Neural crest cell (in vitro differentiated cells): ENCODE measurements around the gene LAMC1. TPM values are rescaled to one million over a fixed set of nuclear protein-coding genes. Genes with fewer than 3 reads are reported as not detected.
A peak's percentile ranks its signal among the peaks of the same experiment; 100 is the strongest.

Source experiments
- DNase-seq: peaks from one replicate; pipeline ENCODE4 v3.0.0; 2021; ENCODE audit warnings: low read depth, mixed read lengths, low spot score
- H3K27ac Mint-ChIP-seq: one replicate; pipeline ENCODE4 v1.8.0; 2021; ENCODE audit warnings: mild to moderate bottlenecking, mixed read lengths; ENCODE audit not compliant: unreplicated experiment
- H3K27me3 Mint-ChIP-seq: 2 replicates; pipeline ENCODE4 v1.8.0; 2021; ENCODE audit warnings: low read depth, mild to moderate bottlenecking, mixed read lengths
- H3K36me3 Mint-ChIP-seq: 2 replicates; pipeline ENCODE4 v1.8.0; 2021; ENCODE audit warnings: low read depth, mild to moderate bottlenecking, mixed read lengths
- H3K4me1 Mint-ChIP-seq: 2 replicates; pipeline ENCODE4 v1.8.0; 2021; ENCODE audit warnings: mixed read lengths
- H3K4me3 Mint-ChIP-seq: one replicate; pipeline ENCODE4 v1.8.0; 2021; ENCODE audit warnings: mild to moderate bottlenecking, mixed read lengths
- H3K9me3 Mint-ChIP-seq: 2 replicates; pipeline ENCODE4 v1.8.0; 2021; ENCODE audit warnings: mixed read lengths
- total RNA-seq: library from RNA; stranded (reverse); gene quantifications from 2 replicates; pipeline ENCODE4 v1.2.1, GENCODE V29; 2021
- TF ChIP-seq, protein P1 (sequence below): fragments of 200-600 bp; sonication (generic); conservative IDR thresholded peaks from 2 replicates; pipeline ENCODE4 v1.5.0; 2021; ENCODE audit warnings: antibody characterized with exemption, mild to moderate bottlenecking

The LAMC1 gene
- total RNA-seq, 1 donor from 2014 or later, result 82.0 TPM

GRCh38 chr1:183024317-183025009 lies 1.2 kb downstream of the LAMC1 start:
- TF ChIP-seq, protein P1, sequence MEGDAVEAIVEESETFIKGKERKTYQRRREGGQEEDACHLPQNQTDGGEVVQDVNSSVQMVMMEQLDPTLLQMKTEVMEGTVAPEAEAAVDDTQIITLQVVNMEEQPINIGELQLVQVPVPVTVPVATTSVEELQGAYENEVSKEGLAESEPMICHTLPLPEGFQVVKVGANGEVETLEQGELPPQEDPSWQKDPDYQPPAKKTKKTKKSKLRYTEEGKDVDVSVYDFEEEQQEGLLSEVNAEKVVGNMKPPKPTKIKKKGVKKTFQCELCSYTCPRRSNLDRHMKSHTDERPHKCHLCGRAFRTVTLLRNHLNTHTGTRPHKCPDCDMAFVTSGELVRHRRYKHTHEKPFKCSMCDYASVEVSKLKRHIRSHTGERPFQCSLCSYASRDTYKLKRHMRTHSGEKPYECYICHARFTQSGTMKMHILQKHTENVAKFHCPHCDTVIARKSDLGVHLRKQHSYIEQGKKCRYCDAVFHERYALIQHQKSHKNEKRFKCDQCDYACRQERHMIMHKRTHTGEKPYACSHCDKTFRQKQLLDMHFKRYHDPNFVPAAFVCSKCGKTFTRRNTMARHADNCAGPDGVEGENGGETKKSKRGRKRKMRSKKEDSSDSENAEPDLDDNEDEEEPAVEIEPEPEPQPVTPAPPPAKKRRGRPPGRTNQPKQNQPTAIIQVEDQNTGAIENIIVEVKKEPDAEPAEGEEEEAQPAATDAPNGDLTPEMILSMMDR, result no peak
- H3K27me3 Mint-ChIP-seq, result no peaks in the 10 kb centered on the region
- H3K36me3 Mint-ChIP-seq, result no peaks in the 10 kb centered on the region
- H3K9me3 Mint-ChIP-seq, result no peaks in the 10 kb centered on the region
- H3K4me1 Mint-ChIP-seq, result peaks cover 61% of the 10 kb centered on the region
- H3K4me3 Mint-ChIP-seq, result peak overlapping the region; percentile 95
- peak overlapping the region; percentile 61 for H3K27ac Mint-ChIP-seq
- DNase-seq, result no peak

DNA sequence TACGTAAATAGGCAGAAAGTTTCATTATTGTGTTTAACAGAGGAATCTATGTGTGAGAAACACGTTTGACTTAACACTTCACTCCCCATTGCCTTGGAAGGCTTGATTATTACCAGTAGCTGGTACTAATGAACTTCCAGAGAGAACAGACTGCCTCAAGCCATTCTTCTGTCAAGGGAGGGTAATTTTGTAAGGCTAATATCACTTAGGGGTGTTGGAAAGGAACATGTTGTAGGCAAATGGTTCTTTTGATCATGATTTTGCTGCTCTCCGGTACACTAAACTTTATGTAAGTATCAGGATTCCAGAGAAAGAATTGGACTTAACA lies 1.8 kb downstream of the LAMC1 start:
- Mint-ChIP-seq H3K27me3 (no peaks in the 10 kb centered on the region), H3K9me3 (no peaks in the 10 kb centered on the region), H3K4me3 (peak overlapping the region; percentile 95)

DNA sequence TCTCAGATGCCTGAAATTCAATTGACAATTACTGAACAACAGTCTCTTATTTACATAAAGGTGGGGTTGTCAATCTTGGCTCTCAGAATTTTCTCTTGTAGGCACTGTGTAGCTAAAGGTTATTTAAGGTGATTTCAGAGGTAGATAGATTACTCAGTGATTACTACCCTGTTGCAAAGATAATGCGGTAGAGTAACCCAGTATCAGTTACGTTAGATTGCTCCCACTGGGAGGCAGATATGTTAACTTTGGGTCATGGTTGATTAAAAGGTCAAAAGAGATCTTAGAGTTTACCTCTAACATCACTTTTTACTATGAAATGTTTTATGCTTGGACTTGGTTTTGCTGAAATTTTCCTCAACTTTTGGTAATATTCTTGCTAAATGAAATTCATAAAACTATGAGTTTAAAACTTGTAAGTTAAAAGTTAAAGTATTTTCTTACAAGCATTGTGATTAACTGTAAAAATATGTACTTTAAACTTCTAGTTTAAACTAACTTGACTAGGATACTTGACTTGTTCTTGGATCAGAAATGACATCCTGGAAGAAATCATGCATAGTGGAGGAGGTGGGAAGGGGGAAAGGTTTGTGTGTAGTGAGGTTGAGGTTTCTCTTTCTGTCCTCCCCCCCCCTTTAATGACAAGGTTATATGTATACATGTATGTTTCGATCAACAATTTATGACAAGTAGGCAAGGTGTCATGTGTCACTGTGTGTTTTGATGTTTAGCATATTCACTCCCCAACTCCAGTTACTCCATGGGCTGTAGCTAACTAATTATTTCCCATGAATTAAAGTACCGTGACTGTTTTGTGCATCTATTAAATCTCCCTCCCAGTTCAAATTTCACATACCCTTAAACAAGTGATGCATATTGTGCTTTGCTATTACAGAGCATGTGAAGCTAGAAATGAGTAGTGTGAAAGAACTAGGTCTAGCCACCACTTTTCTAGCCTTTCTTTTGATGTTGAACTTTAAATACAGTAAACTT lies 2.9 kb downstream of the LAMC1 start:
- no peak for DNase-seq
- peaks cover 66% of the 10 kb centered on the region for H3K4me1 Mint-ChIP-seq
- no peaks in the 10 kb centered on the region for H3K9me3 Mint-ChIP-seq
- no peak overlapping the region for H3K27ac Mint-ChIP-seq
- no peaks in the 10 kb centered on the region for H3K27me3 Mint-ChIP-seq
- TF ChIP-seq, protein P1, result no peak
- no peaks in the 10 kb centered on the region for H3K36me3 Mint-ChIP-seq
- H3K4me3 Mint-ChIP-seq, result peak overlapping the region; percentile 95

More for the DNA sequence above, 1.8 kb downstream of the LAMC1 start:
- H3K36me3 Mint-ChIP-seq, result no peaks in the 10 kb centered on the region
- H3K4me1 Mint-ChIP-seq, result peaks cover 64% of the 10 kb centered on the region
- no peak overlapping the region for H3K27ac Mint-ChIP-seq
- TF ChIP-seq, protein P1, result no peak
- DNase-seq, result no peak

DNA sequence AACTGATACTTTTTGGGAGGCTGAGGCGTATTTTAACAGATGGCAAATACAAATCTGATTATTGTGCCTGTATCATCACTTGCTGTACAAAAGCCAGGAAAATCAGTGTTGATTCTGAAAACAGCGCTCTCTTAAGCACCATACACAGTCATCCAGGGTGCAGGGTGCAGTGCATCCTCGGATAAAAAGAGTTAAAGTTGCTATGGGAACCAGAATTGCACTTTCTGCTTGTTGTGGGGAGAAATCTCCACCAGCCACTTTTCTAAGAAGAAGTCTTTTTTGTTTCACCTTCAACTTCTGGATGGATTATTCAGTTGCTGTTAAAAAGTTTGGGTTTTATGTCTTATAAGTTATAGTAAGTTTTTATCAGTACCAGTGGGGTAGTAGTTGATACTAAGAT lies 3.8 kb downstream of the LAMC1 start:
- Mint-ChIP-seq H3K27me3 (no peaks in the 10 kb centered on the region), H3K9me3 (no peaks in the 10 kb centered on the region), H3K4me1 (peaks cover 67% of the 10 kb centered on the region), H3K27ac (no peak overlapping the region), H3K4me3 (peak overlapping the region; percentile 95), H3K36me3 (no peaks in the 10 kb centered on the region)
- DNase-seq, result no peak
- TF ChIP-seq, protein P1, result no peak

DNA sequence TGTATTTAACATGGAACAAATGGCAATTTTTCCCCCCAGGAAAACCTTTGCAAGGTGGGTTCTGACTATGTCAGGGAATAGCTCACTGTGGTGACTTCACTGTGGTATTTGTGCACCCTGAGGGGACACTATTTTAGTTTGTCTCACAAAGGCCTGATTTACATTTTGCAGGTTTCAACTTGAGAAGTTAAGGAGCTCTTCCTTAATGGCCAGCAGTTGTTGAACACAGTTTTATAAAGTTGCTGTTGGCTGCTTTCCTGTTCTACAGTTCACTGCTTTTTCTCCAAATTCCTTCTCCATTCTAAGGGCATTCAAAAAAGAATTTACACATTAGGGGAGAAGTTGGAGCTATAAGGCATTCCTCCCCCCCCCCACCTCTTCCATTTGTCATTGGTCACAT lies 4.6 kb downstream of the LAMC1 start:
- no peaks in the 10 kb centered on the region for H3K36me3 Mint-ChIP-seq
- H3K4me1 Mint-ChIP-seq, result peaks cover 69% of the 10 kb centered on the region
- H3K9me3 Mint-ChIP-seq, result no peaks in the 10 kb centered on the region
- no peak for DNase-seq
- H3K27me3 Mint-ChIP-seq, result no peaks in the 10 kb centered on the region
- peak overlapping the region; percentile 52 for H3K4me3 Mint-ChIP-seq
- TF ChIP-seq, protein P1, result no peak
- no peak overlapping the region for H3K27ac Mint-ChIP-seq
